ENCODE results near the gene PIGZ.

The PIGZ gene

GRCh38 chr3:196968233-196969133, at the start of gene PIGZ:
Gene PIGZ (minus strand): TSS chr3:196968833. CDS start chr3:196952031, 16,802 bp downstream.
- peak; percentile 61 for DNase-seq

GRCh38 chr3:197017003-197017402, 48.4 kb upstream of the PIGZ start:
- no peak for DNase-seq

GRCh38 chr3:197015790-197016736, 47.4 kb upstream of the PIGZ start:
- no peak for DNase-seq

- no peak for DNase-seq
These were observed 46.4 kb upstream of the PIGZ start for GRCh38 chr3:197014942-197015575.

GRCh38 chr3:197014024-197014423, 45.4 kb upstream of the PIGZ start:
- no peak for DNase-seq

- DNase-seq, result no peak
These were observed 43.9 kb upstream of the PIGZ start for GRCh38 chr3:197012540-197012883.

- no peak for DNase-seq
These were observed 43.3 kb upstream of the PIGZ start for GRCh38 chr3:197011780-197012539.

- DNase-seq, result no peak
These were observed 42.1 kb upstream of the PIGZ start for GRCh38 chr3:197010556-197011351.

- DNase-seq, result no peak
These were observed 40.9 kb upstream of the PIGZ start for GRCh38 chr3:197009532-197010019.

- DNase-seq, result no peak
These were observed 40.0 kb upstream of the PIGZ start for GRCh38 chr3:197008436-197009209.

- DNase-seq, result no peak
These were observed 39.3 kb upstream of the PIGZ start for GRCh38 chr3:197007953-197008352.

- no peak for DNase-seq
These were observed 38.8 kb upstream of the PIGZ start for GRCh38 chr3:197007296-197007940.

- no peak for DNase-seq
These were observed 38.2 kb upstream of the PIGZ start for GRCh38 chr3:197006860-197007259.

GRCh38 chr3:197006446-197006845, 37.8 kb upstream of the PIGZ start:
- no peak for DNase-seq

GRCh38 chr3:197003461-197004385, 35.1 kb upstream of the PIGZ start:
- DNase-seq, result peak; percentile 44

- peak; percentile 95 for DNase-seq
These were observed 34.2 kb upstream of the PIGZ start for GRCh38 chr3:197002701-197003454.

- DNase-seq, result no peak
These were observed 33.5 kb upstream of the PIGZ start for GRCh38 chr3:197001972-197002700.

All from NCI-H774 (cell line).